H9 (cell line): ENCODE measurements around the gene TBX5. TPM values are rescaled to one million over a fixed set of nuclear protein-coding genes. Genes with fewer than 3 reads are reported as not detected.

Experiments
- DNase-seq: peaks from one replicate; pipeline ENCODE4 v3.0.0-alpha.2; 2017
- H2AFZ ChIP-seq: one replicate; pipeline ENCODE4 v1.6.1; 2013; ENCODE audit warnings: mild to moderate bottlenecking, low read length, control low read depth, moderate library complexity
- H2AK5ac ChIP-seq: 2 replicates; pipeline ENCODE4 v1.6.1; 2013; ENCODE audit warnings: low read length, control low read depth, mixed read lengths; ENCODE audit not compliant: insufficient read length
- H2BK120ac ChIP-seq: one replicate; pipeline ENCODE4 v1.6.1; 2013; ENCODE audit warnings: low read depth, mild to moderate bottlenecking, low read length, control low read depth, inconsistent platforms; ENCODE audit not compliant: poor library complexity, severe bottlenecking
- H2BK12ac ChIP-seq: 2 replicates; pipeline ENCODE4 v1.6.1; 2013; ENCODE audit warnings: low read length, control low read depth, mixed read lengths, low read depth; ENCODE audit not compliant: insufficient read length
- H2BK15ac ChIP-seq: 2 replicates; pipeline ENCODE4 v1.6.1; 2013; ENCODE audit warnings: low read depth, low read length, control low read depth
- H2BK20ac ChIP-seq: one replicate; pipeline ENCODE4 v1.6.1; 2013; ENCODE audit warnings: low read depth, mild to moderate bottlenecking, low read length, control low read depth, inconsistent platforms; ENCODE audit not compliant: poor library complexity, severe bottlenecking
- H2BK5ac ChIP-seq: 2 replicates; pipeline ENCODE4 v1.6.1; 2013; ENCODE audit warnings: low read length, control low read depth, mixed read lengths; ENCODE audit not compliant: insufficient read length
- H3K14ac ChIP-seq: 2 replicates; pipeline ENCODE4 v1.6.1; 2013; ENCODE audit warnings: low read length, control low read depth; ENCODE audit not compliant: insufficient read depth
- H3K18ac ChIP-seq: 2 replicates; pipeline ENCODE4 v1.6.1; 2013; ENCODE audit warnings: low read depth, mild to moderate bottlenecking, mixed read lengths, low read length, control low read depth; ENCODE audit not compliant: insufficient read length
- H3K23ac ChIP-seq: 2 replicates; pipeline ENCODE4 v1.6.1; 2013; ENCODE audit warnings: low read length, control low read depth, mixed read lengths, low read depth; ENCODE audit not compliant: insufficient read length
- H3K23me2 ChIP-seq: 2 replicates; pipeline ENCODE4 v1.6.1; 2013; ENCODE audit warnings: low read depth, mild to moderate bottlenecking, mixed read lengths, low read length, control low read depth; ENCODE audit not compliant: insufficient read length, poor library complexity, severe bottlenecking
- H3K27ac ChIP-seq: 2 replicates; pipeline ENCODE4 v1.5.1; 2013; ENCODE audit warnings: low read length, control low read depth, mixed read lengths, low read depth; ENCODE audit not compliant: insufficient read length
- H3K27me3 ChIP-seq: 2 replicates; pipeline ENCODE4 v1.6.1; 2013; ENCODE audit warnings: low read length, control low read depth, inconsistent platforms; ENCODE audit not compliant: insufficient read depth
- H3K4ac ChIP-seq: 2 replicates; pipeline ENCODE4 v1.6.1; 2013; ENCODE audit warnings: low read depth, mild to moderate bottlenecking, control low read depth, inconsistent platforms, low read length, moderate library complexity
- H3K4me1 ChIP-seq: 2 replicates; pipeline ENCODE4 v1.6.1; 2013; ENCODE audit warnings: low read length, control low read depth, inconsistent platforms; ENCODE audit not compliant: insufficient read depth
- H3K4me2 ChIP-seq: 2 replicates; pipeline ENCODE4 v1.6.1; 2013; ENCODE audit warnings: low read length, control low read depth, mixed read lengths; ENCODE audit not compliant: insufficient read length, insufficient read depth
- H3K56ac ChIP-seq: 2 replicates; pipeline ENCODE4 v1.6.1; 2013; ENCODE audit warnings: low read depth, mild to moderate bottlenecking, mixed read lengths, low read length, control low read depth; ENCODE audit not compliant: insufficient read length
- H3K79me1 ChIP-seq: 2 replicates; pipeline ENCODE4 v1.6.1; 2013; ENCODE audit warnings: low read depth, mild to moderate bottlenecking, moderate library complexity, low read length, control low read depth, inconsistent platforms; ENCODE audit not compliant: insufficient read depth, poor library complexity, severe bottlenecking
- H3K79me2 ChIP-seq: 2 replicates; pipeline ENCODE4 v1.6.1; 2013; ENCODE audit warnings: low read length, control low read depth, inconsistent platforms; ENCODE audit not compliant: insufficient read depth
- H3K9ac ChIP-seq: 2 replicates; pipeline ENCODE4 v1.6.1; 2013; ENCODE audit warnings: low read length, control low read depth, mixed read lengths; ENCODE audit not compliant: insufficient read length; ENCODE audit errors: extremely low read depth
- H3K9me3 ChIP-seq: one replicate; pipeline ENCODE4 v1.6.1; 2013; ENCODE audit warnings: low read depth, low read length, inconsistent platforms; ENCODE audit not compliant: control insufficient read depth
- H3T11ph ChIP-seq: one replicate; pipeline ENCODE4 v1.6.1; 2013; ENCODE audit warnings: mild to moderate bottlenecking, low read length, control low read depth, inconsistent platforms
- H4K20me1 ChIP-seq: one replicate; pipeline ENCODE4 v1.6.1; 2013; ENCODE audit not compliant: control insufficient read depth, insufficient read length, insufficient read depth
- H4K5ac ChIP-seq: 2 replicates; pipeline ENCODE4 v1.6.1; 2013; ENCODE audit warnings: low read depth, mild to moderate bottlenecking, mixed read lengths, low read length, control low read depth; ENCODE audit not compliant: insufficient read length
- H4K8ac ChIP-seq: replicated peaks from 2 replicates; pipeline ENCODE4 v1.6.1; 2013; ENCODE audit warnings: low read length, control low read depth, mixed read lengths, low read depth; ENCODE audit not compliant: insufficient read length
- H4K91ac ChIP-seq: 2 replicates; pipeline ENCODE4 v1.6.1; 2013; ENCODE audit warnings: low read depth, mild to moderate bottlenecking, moderate library complexity, mixed read lengths, low read length, control low read depth; ENCODE audit not compliant: insufficient read length
- H3K27ac Mint-ChIP-seq, 3 experiments: 2 replicates in 2 of 3; 3 replicates in 1 of 3; pipeline ENCODE4 v1.8.0; 2020 to 2021; ENCODE audit warnings: mixed read lengths in 3 of 3, mild to moderate bottlenecking in 1 of 3, moderate library complexity in 1 of 3
- H3K27me3 Mint-ChIP-seq: 2 replicates; pipeline ENCODE4 v1.8.0; 2021; ENCODE audit warnings: low read depth, mild to moderate bottlenecking, moderate library complexity, mixed read lengths
- H3K36me3 Mint-ChIP-seq, 3 experiments: 2 replicates in 2 of 3; 3 replicates in 1 of 3; pipeline ENCODE4 v1.8.0; 2020 to 2021; ENCODE audit warnings: low read depth in 3 of 3, mixed read lengths in 3 of 3; ENCODE audit not compliant: insufficient read depth in 1 of 3
- H3K4me1 Mint-ChIP-seq, 2 experiments: 2 replicates each; pipeline ENCODE4 v1.8.0; 2020; ENCODE audit warnings: mixed read lengths in 2 of 2
- H3K4me3 Mint-ChIP-seq, 2 experiments: 2 replicates in 1 of 2; 3 replicates in 1 of 2; pipeline ENCODE4 v1.8.0; 2020 to 2021; ENCODE audit warnings: mild to moderate bottlenecking in 2 of 2, mixed read lengths in 2 of 2, moderate library complexity in 1 of 2
- H3K9me3 Mint-ChIP-seq, 2 experiments: 2 replicates in 1 of 2; 3 replicates in 1 of 2; pipeline ENCODE4 v1.8.0; 2020; ENCODE audit warnings: mild to moderate bottlenecking in 2 of 2, mixed read lengths in 2 of 2, moderate library complexity in 1 of 2
- CTCF ChIP-seq: fragments of 200-600 bp; sonication (generic); conservative IDR thresholded peaks from 3 replicates; pipeline ENCODE4 v1.8.0; 2021; ENCODE audit warnings: antibody characterized with exemption, mild to moderate bottlenecking
- WGBS: extraction: QIAGEN DNeasy Blood & Tissue Kit; methylation state at CpG from one replicate; pipeline ENCODE4 v1.1.7; 2013; ENCODE audit warnings: missing lambda C conversion rate, low lambda C conversion rate, mixed read lengths; ENCODE audit not compliant: insufficient read length; ENCODE audit errors: extremely low coverage; 5-methylcytosine and 5-hydroxymethylcytosine counted together
- total RNA-seq: library from RNA; stranded (reverse); gene quantifications from 2 replicates; pipeline ENCODE4 v1.2.1, GENCODE V29; 2021

The TBX5 gene
- total RNA-seq, 1 experiment from 2014 or later: not detected

GRCh38 chr12:114339626-114340025 lies 66.3 kb downstream of the TBX5 start:
- Histone ChIP-seq H2AK5ac (no peak overlapping the region), H3K4me2 (no peak overlapping the region), H3K18ac (no peak overlapping the region), H3K9ac (no peak overlapping the region), H3K27ac (no peak overlapping the region), H4K91ac (no peak overlapping the region), H3K27me3 (no peaks in the 10 kb centered on the region), H3K79me2 (no peaks in the 10 kb centered on the region), H2BK120ac (no peak overlapping the region), H3K9me3 (no peaks in the 10 kb centered on the region), H3K4me1 (peaks cover 9% of the 10 kb centered on the region; the same call in 1 of the 2 replicates), H2BK20ac (no peak overlapping the region), H2BK15ac (no peak overlapping the region), H2BK5ac (no peak overlapping the region), H3T11ph (no peak overlapping the region), H4K5ac (no peak overlapping the region), H3K4ac (no peak overlapping the region), H2AFZ (no peak overlapping the region), H3K79me1 (no peaks in the 10 kb centered on the region), H4K20me1 (no peaks in the 10 kb centered on the region), H2BK12ac (no peak overlapping the region), H3K56ac (no peak overlapping the region), H3K23ac (no peak overlapping the region), H4K8ac (no peak overlapping the region), H3K14ac (no peak overlapping the region), H3K23me2 (no peaks in the 10 kb centered on the region)
- Mint-ChIP-seq H3K4me3 (no peak overlapping the region), H3K4me1 (peaks cover 24 to 27% of the 10 kb centered on the region in 2 experiments), H3K27ac (no peak overlapping the region), H3K27me3 (no peaks in the 10 kb centered on the region; the same call in none of the 2 replicates), H3K9me3 (peaks cover 8 to 9% of the 10 kb centered on the region in 2 experiments), H3K36me3 (peaks cover 0 to 7% (median 4%) of the 10 kb centered on the region in 3 experiments; a peak in 3 of 7 replicates)
- no peak for DNase-seq
- whole genome bisulfite sequencing: no CpG with 5 or more reads among the region's 2 CpGs
- TF ChIP-seq CTCF: no peak
